VCaP (cell line): ENCODE data around the gene DEPDC5.

ENCODE experiments used
- H3K27ac ChIP-seq: fragments of 450-650 bp; 2 replicates; pipeline ENCODE4 v1.5.1; 2017
- CTCF ChIP-seq: fragments of 450-650 bp; conservative IDR thresholded peaks from 2 replicates; pipeline ENCODE4 v1.5.1; 2017; ENCODE audit warnings: mild to moderate bottlenecking, moderate library complexity

DEPDC5 gene

GRCh38 chr22:31846161-31847115 is 92.6 kb downstream of the DEPDC5 start:
- no peak overlapping the region for H3K27ac ChIP-seq
- TF ChIP-seq CTCF: no peak; the same call in 1 of the 2 replicates

GRCh38 chr22:31848411-31848810 is 94.6 kb downstream of the DEPDC5 start:
- no peak for TF ChIP-seq CTCF
- no peak overlapping the region for H3K27ac ChIP-seq

- TF ChIP-seq CTCF: no peak
- no peak overlapping the region for H3K27ac ChIP-seq
These were observed 96.3 kb downstream of the DEPDC5 start for GRCh38 chr22:31850135-31850534.

GRCh38 chr22:31852691-31853421 is 99.0 kb downstream of the DEPDC5 start:
- no peak overlapping the region for H3K27ac ChIP-seq
- TF ChIP-seq CTCF: no peak

- TF ChIP-seq CTCF: no peak
- no peak overlapping the region for H3K27ac ChIP-seq
These were observed 100.1 kb downstream of the DEPDC5 start for GRCh38 chr22:31853736-31854495.

GRCh38 chr22:31857247-31857646 is 103.4 kb downstream of the DEPDC5 start:
- peak overlapping the region; percentile 51 for H3K27ac ChIP-seq
- TF ChIP-seq CTCF: no peak
